A549 (cell line): ENCODE results near the gene IQCF6. TPM values are rescaled to one million over a fixed set of nuclear protein-coding genes. Genes with fewer than 3 reads are reported as not detected.

Experiments used
- ATAC-seq, 2 experiments: fragments of 200-7000 bp in 1 of 2; fragments of >200 bp in 1 of 2; cut with Nextera tagmentation in 1 of 2; cut with Tn5 transposase in 1 of 2; 3 replicates each; pipeline versions ENCODE4 v1.8.0 to v1.9.1; 2018 to 2020; ENCODE audit warnings: mild to moderate bottlenecking in 1 of 2, moderate library complexity in 1 of 2
- CTCF ChIA-PET: fragments of 300-600 bp; sonication (Branson Sonifier 250); formaldehyde crosslinking; extraction: SDS; loops from one replicate; lab custom pipeline; 2021; ENCODE audit warnings: antibody characterized with exemption, inconsistent platforms; lab: Yijun Ruan, JAX
- POLR2A ChIA-PET: fragments of 350-600 bp; formaldehyde crosslinking; extraction: SDS; loops from one replicate; lab custom pipeline; 2021; ENCODE audit warnings: antibody characterized with exemption, inconsistent platforms; lab: Yijun Ruan, JAX
- DNase-seq, 2 experiments: peaks; one replicate each; pipeline versions ENCODE4 v3.0.0 to v3.0.0-alpha.2; 2011 to 2016; ENCODE audit warnings: low read depth in 1 of 2, low spot score in 1 of 2
- FAIRE-seq: peaks from 2 replicates; lab custom pipeline; 2011; peaks lifted over from hg19 to GRCh38; lab: Jason Lieb, UNC
- H3K27ac ChIP-seq, 2 experiments: fragments of >200 bp; sonication (Bioruptor Twin); formaldehyde crosslinking; 3 replicates each; pipeline ENCODE4 v1.5.1; 2016 to 2017
- H3K4me1 ChIP-seq: fragments of >200 bp; sonication (Bioruptor Twin); formaldehyde crosslinking; 3 replicates; pipeline ENCODE4 v1.6.1; 2016
- H3K4me2 ChIP-seq: fragments of >200 bp; sonication (Bioruptor Twin); formaldehyde crosslinking; 3 replicates; pipeline ENCODE4 v1.6.1; 2016
- H3K4me3 ChIP-seq: fragments of >200 bp; sonication (Bioruptor Twin); formaldehyde crosslinking; 3 replicates; pipeline ENCODE4 v1.5.1; 2016
- H3K9me3 ChIP-seq: fragments of >200 bp; sonication (Bioruptor Twin); formaldehyde crosslinking; 3 replicates; pipeline ENCODE4 v1.6.1; 2016
- CBX2 ChIP-seq: fragments of 200-600 bp; sonication (generic); IDR thresholded peaks from 2 replicates; pipeline ENCODE4 v1.6.1; 2016; ENCODE audit warnings: low read depth, mild to moderate bottlenecking, borderline replicate concordance
- CBX8 ChIP-seq: fragments of 200-600 bp; sonication (generic); IDR thresholded peaks from 2 replicates; pipeline ENCODE4 v1.6.1; 2016
- CEBPB ChIP-seq, 2 experiments: fragments of >200 bp in 1 of 2; sonication (Bioruptor Twin) in 1 of 2; formaldehyde crosslinking in 1 of 2; IDR thresholded peaks; 2 replicates each; pipeline ENCODE4 v1.6.1; 2012 to 2016
- EHF ChIP-seq: fragments of 250-450 bp; sonication (Bioruptor Pico); IDR thresholded peaks from 2 replicates; pipeline ENCODE4 v1.5.0; 2020; ENCODE audit warnings: mild to moderate bottlenecking
- EP300 ChIP-seq, 2 experiments: fragments of >200 bp; sonication (Bioruptor Twin); formaldehyde crosslinking; IDR thresholded peaks; 2 replicates in 1 of 2; 3 replicates in 1 of 2; pipeline ENCODE4 v1.6.1; 2016 to 2017
- FOSL2 ChIP-seq, 2 experiments: fragments of 450-650 bp in 1 of 2; fragments of >200 bp in 1 of 2; sonication (Bioruptor Twin) in 1 of 2; formaldehyde crosslinking; IDR thresholded peaks; 2 replicates each; pipeline versions ENCODE4 v1.5.0 to v1.6.1; 2016 to 2020; ENCODE audit warnings: mild to moderate bottlenecking in 1 of 2, moderate library complexity in 1 of 2
- FOXS1 ChIP-seq: fragments of 250-450 bp; sonication (Bioruptor Pico); IDR thresholded peaks from 2 replicates; pipeline ENCODE4 v1.5.0; 2020; ENCODE audit warnings: mild to moderate bottlenecking, moderate library complexity
- GATA3 ChIP-seq: IDR thresholded peaks from 2 replicates; pipeline ENCODE4 v1.6.1; 2012; ENCODE audit warnings: borderline replicate concordance
- HDAC2 ChIP-seq: fragments of 200-600 bp; sonication (generic); IDR thresholded peaks from 2 replicates; pipeline ENCODE4 v1.6.1; 2016
- HEYL ChIP-seq: fragments of 250-450 bp; sonication (Bioruptor Pico); IDR thresholded peaks from 2 replicates; pipeline ENCODE4 v1.8.0; 2021; ENCODE audit warnings: mild to moderate bottlenecking, moderate library complexity
- HOXA7 ChIP-seq: fragments of 250-450 bp; sonication (Bioruptor Pico); IDR thresholded peaks from 2 replicates; pipeline ENCODE4 v1.5.0; 2020; ENCODE audit warnings: mild to moderate bottlenecking, moderate library complexity
- KDM5A ChIP-seq: fragments of 200-600 bp; sonication (generic); IDR thresholded peaks from 2 replicates; pipeline ENCODE4 v1.6.1; 2016; ENCODE audit warnings: antibody characterized with exemption, mild to moderate bottlenecking
- NPAS2 ChIP-seq: fragments of 250-450 bp; sonication (Bioruptor Pico); IDR thresholded peaks from 2 replicates; pipeline ENCODE4 v1.8.0; 2022; ENCODE audit warnings: mild to moderate bottlenecking, moderate library complexity, borderline replicate concordance
- PHF8 ChIP-seq: fragments of 200-600 bp; sonication (generic); IDR thresholded peaks from 2 replicates; pipeline ENCODE4 v1.6.1; 2016; ENCODE audit warnings: low read depth, mild to moderate bottlenecking, antibody characterized with exemption, moderate library complexity, borderline replicate concordance
- POLR2A ChIP-seq: IDR thresholded peaks from 2 replicates; pipeline ENCODE4 v1.6.1; 2012; ENCODE audit warnings: mild to moderate bottlenecking, low read length
- RARB ChIP-seq: fragments of 250-450 bp; sonication (Bioruptor Pico); IDR thresholded peaks from 2 replicates; pipeline ENCODE4 v1.8.0; 2021; ENCODE audit warnings: mild to moderate bottlenecking, moderate library complexity
- RFX5 ChIP-seq: fragments of 450-650 bp; IDR thresholded peaks from 2 replicates; pipeline ENCODE4 v1.7.1; 2014; ENCODE audit warnings: antibody characterized with exemption, mild to moderate bottlenecking, moderate library complexity
- SMC3 ChIP-seq: fragments of >200 bp; sonication (Bioruptor Twin); formaldehyde crosslinking; IDR thresholded peaks from 3 replicates; pipeline ENCODE4 v1.6.1; 2018; ENCODE audit warnings: inconsistent platforms
- SREBF2 ChIP-seq: fragments of 450-650 bp; IDR thresholded peaks from 2 replicates; pipeline ENCODE4 v1.6.1; 2014; ENCODE audit warnings: mild to moderate bottlenecking, moderate library complexity
- TP53 ChIP-seq: fragments of 250-450 bp; sonication (Bioruptor Pico); IDR thresholded peaks from 2 replicates; pipeline ENCODE4 v1.5.0; 2021; ENCODE audit warnings: mild to moderate bottlenecking, moderate library complexity
- ZNF302 ChIP-seq: fragments of 250-450 bp; sonication (Bioruptor Pico); IDR thresholded peaks from 2 replicates; pipeline ENCODE4 v1.9.0; 2021; ENCODE audit warnings: inconsistent platforms, mild to moderate bottlenecking, moderate library complexity
- WGBS: methylation state at CpG from one replicate; pipeline ENCODE4 v1.1.6; 2017; ENCODE audit errors: missing lambda C conversion rate; 5-methylcytosine and 5-hydroxymethylcytosine counted together
- polyA minus RNA-seq: library from RNA; depleted of rRNA, polyadenylated mRNA; stranded (reverse); fragments of >200 nt; gene quantifications from 2 replicates; pipeline ENCODE4 v1.2.3, GENCODE V29; 2011; rRNA and poly(A)+ RNA removed
- polyA plus RNA-seq, 4 experiments: library from polyadenylated mRNA; depleted of rRNA in 3 of 4; stranded (reverse); fragments of >200 nt; fragmentation: RNase III in 1 of 4; extraction: RNeasy Plus Mini Kit Qiagen cat#74134 plus additional on column Dnase treatment in 1 of 4; gene quantifications; 2 replicates in 3 of 4; 3 replicates in 1 of 4; pipeline ENCODE4 v1.2.3, GENCODE V29; 2011 to 2017
- TF ChIP-seq, protein P1 (sequence below): fragments of >200 bp; sonication (Bioruptor Twin); formaldehyde crosslinking; IDR thresholded peaks from 3 replicates; pipeline ENCODE4 v1.5.1; 2016
- TF ChIP-seq, protein P2 (sequence below): fragments of 450-650 bp; IDR thresholded peaks from 2 replicates; pipeline ENCODE4 v1.6.1; 2014; ENCODE audit warnings: antibody characterized with exemption
- TF ChIP-seq, protein P3 (sequence below): fragments of >200 bp; sonication (Bioruptor Twin); formaldehyde crosslinking; IDR thresholded peaks from 2 replicates; pipeline ENCODE4 v1.6.1; 2016
- TF ChIP-seq, protein P4 (sequence below): IDR thresholded peaks from 2 replicates; pipeline ENCODE4 v1.6.1; 2012
- TF ChIP-seq, protein P5 (sequence below): IDR thresholded peaks from 2 replicates; pipeline ENCODE4 v1.6.1; 2012

The IQCF6 gene
- polyA plus RNA-seq (2011; rRNA removed): not detected in 2 replicates
- polyA plus RNA-seq (2012; cell fraction: cytosol; rRNA removed): not detected in 2 replicates
- polyA plus RNA-seq (2012; cell fraction: nucleus; rRNA removed): not detected in 2 replicates
- not detected in 3 replicates for polyA plus RNA-seq (2017; fragmentation: RNase III; extraction: RNeasy Plus Mini Kit Qiagen cat#74134 plus additional on column Dnase treatment)
- not detected in 2 replicates for polyA minus RNA-seq

DNA sequence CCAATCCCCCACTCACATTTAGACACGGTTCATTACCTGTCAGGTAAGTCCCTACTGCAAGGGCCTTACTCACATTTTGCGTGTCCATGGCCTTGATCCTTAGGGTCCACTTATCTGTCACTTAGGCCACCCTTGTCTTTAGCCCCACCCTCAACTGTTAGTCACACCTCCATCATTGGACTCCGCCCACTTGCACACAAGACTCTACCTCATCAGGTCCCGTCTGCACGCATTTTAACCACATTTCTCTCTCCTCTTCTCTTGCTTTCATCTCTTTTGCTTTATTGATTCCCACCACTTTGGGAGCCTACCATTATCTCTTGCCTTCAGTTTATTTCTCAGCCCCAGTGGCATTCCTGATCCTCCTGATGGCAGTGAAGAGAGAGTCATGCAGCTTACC, at the start of gene IQCF6:
Gene IQCF6, minus strand, starts transcription at position 101 of the 400 bp plus-strand sequence. Its CDS starts 13 bp downstream, at position 88.
- POLR2A ChIA-PET: no interaction called here
- no peaks in the 10 kb centered on the region for H3K9me3 ChIP-seq
- no peak for ATAC-seq
- CTCF ChIA-PET: interaction anchor here (0.9 kb wide), 1 partner anchor 97 kb away, joined by 3 read pairs; no protein-coding TSS in a partner anchor
- H3K4me1 ChIP-seq: no peaks in the 10 kb centered on the region
- DNase-seq: no peak
- 89% methylated on average over 5 of the region's 5 CpGs for WGBS
- no peak within 1 kb of the TSS for H3K4me2 ChIP-seq
- H3K27ac ChIP-seq: no peak within 1 kb of the TSS
- no peak for TF ChIP-seq CBX8
- no peak for TF ChIP-seq FOXS1
- TF ChIP-seq ZNF302 (CRISPR knock-in tag): no peak
- TF ChIP-seq, protein P1, sequence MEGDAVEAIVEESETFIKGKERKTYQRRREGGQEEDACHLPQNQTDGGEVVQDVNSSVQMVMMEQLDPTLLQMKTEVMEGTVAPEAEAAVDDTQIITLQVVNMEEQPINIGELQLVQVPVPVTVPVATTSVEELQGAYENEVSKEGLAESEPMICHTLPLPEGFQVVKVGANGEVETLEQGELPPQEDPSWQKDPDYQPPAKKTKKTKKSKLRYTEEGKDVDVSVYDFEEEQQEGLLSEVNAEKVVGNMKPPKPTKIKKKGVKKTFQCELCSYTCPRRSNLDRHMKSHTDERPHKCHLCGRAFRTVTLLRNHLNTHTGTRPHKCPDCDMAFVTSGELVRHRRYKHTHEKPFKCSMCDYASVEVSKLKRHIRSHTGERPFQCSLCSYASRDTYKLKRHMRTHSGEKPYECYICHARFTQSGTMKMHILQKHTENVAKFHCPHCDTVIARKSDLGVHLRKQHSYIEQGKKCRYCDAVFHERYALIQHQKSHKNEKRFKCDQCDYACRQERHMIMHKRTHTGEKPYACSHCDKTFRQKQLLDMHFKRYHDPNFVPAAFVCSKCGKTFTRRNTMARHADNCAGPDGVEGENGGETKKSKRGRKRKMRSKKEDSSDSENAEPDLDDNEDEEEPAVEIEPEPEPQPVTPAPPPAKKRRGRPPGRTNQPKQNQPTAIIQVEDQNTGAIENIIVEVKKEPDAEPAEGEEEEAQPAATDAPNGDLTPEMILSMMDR: no peak
- TF ChIP-seq CEBPB (IDR thresholded peaks at IDR 0.05): no peak
- TF ChIP-seq SREBF2: no peak
- no peak for TF ChIP-seq TP53 (CRISPR knock-in tag)
- TF ChIP-seq NPAS2 (CRISPR knock-in tag): no peak
- TF ChIP-seq, protein P2, sequence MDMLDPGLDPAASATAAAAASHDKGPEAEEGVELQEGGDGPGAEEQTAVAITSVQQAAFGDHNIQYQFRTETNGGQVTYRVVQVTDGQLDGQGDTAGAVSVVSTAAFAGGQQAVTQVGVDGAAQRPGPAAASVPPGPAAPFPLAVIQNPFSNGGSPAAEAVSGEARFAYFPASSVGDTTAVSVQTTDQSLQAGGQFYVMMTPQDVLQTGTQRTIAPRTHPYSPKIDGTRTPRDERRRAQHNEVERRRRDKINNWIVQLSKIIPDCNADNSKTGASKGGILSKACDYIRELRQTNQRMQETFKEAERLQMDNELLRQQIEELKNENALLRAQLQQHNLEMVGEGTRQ: no peak
- no peak for TF ChIP-seq EHF (CRISPR knock-in tag)
- no peak for TF ChIP-seq HEYL
- no peak for TF ChIP-seq POLR2A
- TF ChIP-seq EP300 (IDR thresholded peaks at IDR 0.05): no peak
- no peak for TF ChIP-seq HDAC2
- TF ChIP-seq, protein P3, sequence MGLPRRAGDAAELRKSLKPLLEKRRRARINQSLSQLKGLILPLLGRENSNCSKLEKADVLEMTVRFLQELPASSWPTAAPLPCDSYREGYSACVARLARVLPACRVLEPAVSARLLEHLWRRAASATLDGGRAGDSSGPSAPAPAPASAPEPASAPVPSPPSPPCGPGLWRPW: no peak
- TF ChIP-seq RFX5: no peak
- TF ChIP-seq SMC3: no peak
- no peak for TF ChIP-seq CBX2
- no peak for TF ChIP-seq HOXA7
- no peak for FAIRE-seq
- H3K4me3 ChIP-seq: no peak within 1 kb of the TSS

DNA sequence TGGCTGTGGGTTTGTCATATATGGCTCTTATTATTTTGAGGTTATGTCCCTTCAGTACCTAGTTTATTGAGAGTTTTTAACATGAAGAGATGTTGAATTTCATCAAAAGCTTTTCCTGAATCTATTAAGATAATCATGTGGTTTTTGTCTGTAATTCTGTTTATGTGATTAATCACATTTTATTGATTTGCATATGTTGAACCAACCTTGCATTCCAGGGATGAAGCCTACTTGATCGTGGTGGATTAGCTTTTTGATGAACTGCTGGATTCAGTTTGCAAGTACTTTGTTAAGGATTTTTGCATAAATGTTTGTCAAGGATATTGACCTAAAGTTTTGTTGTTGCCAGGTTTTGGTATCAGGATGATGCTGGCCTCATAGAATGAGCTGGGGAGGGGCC, 49.3 kb upstream of the IQCF6 start:
- CTCF ChIA-PET: no interaction called here
- no peak for FAIRE-seq

More for the DNA sequence above, 49.3 kb upstream of the IQCF6 start:
- Histone ChIP-seq H3K4me1 (no peaks in the 10 kb centered on the region), H3K9me3 (peaks cover 10% of the 10 kb centered on the region), H3K4me2 (no peak overlapping the region), H3K27ac (no peak overlapping the region), H3K4me3 (no peak overlapping the region)
- DNase-seq (no peak), ATAC-seq (no peak)
- TF ChIP-seq RARB (CRISPR knock-in tag) (no peak), FOSL2 (IDR thresholded peaks at IDR 0.05) (no peak), FOSL2 (CRISPR knock-in tag; IDR thresholded peaks at IDR 0.05) (no peak), NPAS2 (CRISPR knock-in tag) (no peak), PHF8 (no peak), KDM5A (no peak), GATA3 (no peak)
- TF ChIP-seq, protein P4, sequence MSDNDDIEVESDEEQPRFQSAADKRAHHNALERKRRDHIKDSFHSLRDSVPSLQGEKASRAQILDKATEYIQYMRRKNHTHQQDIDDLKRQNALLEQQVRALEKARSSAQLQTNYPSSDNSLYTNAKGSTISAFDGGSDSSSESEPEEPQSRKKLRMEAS: no peak
- TF ChIP-seq, protein P2: no peak
- TF ChIP-seq, protein P3: no peak
- TF ChIP-seq, protein P5, sequence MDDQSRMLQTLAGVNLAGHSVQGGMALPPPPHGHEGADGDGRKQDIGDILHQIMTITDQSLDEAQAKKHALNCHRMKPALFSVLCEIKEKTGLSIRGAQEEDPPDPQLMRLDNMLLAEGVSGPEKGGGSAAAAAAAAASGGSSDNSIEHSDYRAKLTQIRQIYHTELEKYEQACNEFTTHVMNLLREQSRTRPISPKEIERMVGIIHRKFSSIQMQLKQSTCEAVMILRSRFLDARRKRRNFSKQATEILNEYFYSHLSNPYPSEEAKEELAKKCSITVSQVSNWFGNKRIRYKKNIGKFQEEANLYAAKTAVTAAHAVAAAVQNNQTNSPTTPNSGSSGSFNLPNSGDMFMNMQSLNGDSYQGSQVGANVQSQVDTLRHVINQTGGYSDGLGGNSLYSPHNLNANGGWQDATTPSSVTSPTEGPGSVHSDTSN: no peak
- TF ChIP-seq, all 56 proteins: peak for 0
- 0% methylated on average over 1 of the region's 1 CpG for WGBS
- POLR2A ChIA-PET: no interaction called here
